GM11168 (cell line): ENCODE results near the gene NBEA.
"Not testable (repeated sequence)": the region's sequence is repeated elsewhere in the genome, so short reads cannot be mapped to it uniquely, and the experiment has no call there.

Source experiments
- in situ Hi-C: fragments of 300-500 bp; cut with MboI; formaldehyde crosslinking; loops from one replicate; pipeline ENCODE4 v1.12.0; 2022; ENCODE audit warnings: low sequenced_read_pairs; ENCODE audit not compliant: unreplicated experiment

Gene NBEA

DNA sequence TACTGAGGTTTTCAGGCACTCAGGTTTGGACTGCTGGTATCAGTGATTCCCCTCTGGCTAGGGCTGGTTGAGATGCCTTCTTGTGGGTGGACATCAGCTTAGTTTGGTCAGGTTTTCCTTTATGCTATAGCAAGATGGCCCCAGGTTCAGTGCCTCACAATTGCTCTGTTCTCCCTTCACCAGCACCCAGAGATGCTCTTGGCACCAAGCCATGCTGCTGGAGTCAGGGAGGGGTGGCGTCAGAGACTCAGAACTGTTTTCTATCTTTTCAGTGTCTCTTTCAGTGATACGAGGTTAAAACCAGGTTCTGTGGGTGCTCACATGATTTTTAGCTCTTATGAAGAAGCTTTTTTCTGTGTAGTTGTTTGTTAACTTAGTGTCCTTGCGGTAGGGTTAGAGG lies 96.9 kb downstream of the NBEA start:
- in situ Hi-C loops = no loop called here

GRCh38 chr13:35046587-35046986 lies 104.5 kb downstream of the NBEA start:
- in situ Hi-C loops = no loop called here

DNA sequence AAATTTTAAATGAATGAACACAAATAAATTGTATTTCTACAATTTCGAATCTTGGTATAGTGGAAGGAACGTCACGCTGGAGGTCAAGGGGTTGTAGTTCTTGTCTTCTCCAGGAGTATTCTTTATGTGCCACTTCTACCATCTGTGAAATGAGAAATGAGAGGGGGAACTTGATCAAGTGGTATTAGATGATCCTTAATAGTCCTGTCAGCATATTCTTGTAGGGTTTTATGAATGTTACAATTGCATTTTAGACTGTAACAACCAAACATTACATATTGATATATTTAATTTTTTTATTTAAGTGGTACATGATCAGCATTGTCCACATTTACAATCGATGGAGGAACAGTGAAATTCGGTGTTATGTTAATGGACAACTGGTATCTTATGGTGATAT lies 113.6 kb downstream of the NBEA start:
- in situ Hi-C loops = no loop called here

- in situ Hi-C loops = no loop called here
Measured at GRCh38 chr13:35057858-35058257, 115.8 kb downstream of the NBEA start.

DNA sequence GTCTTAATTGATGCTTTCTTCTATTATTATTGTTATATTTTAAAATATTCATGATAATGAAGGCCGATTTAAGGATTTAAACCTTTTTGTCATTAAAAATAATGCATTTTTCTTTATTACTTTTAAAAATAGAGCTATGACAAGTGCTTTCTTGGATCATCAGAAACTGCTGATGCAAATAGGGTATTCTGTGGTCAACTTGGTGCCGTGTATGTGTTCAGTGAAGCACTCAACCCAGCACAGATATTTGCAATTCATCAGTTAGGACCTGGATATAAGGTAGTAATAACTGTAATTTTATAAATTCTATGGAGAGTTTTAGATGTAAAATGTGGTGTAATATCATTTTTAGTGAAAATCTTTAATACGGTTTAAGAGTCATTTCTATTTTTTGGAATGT lies 116.5 kb downstream of the NBEA start:
- in situ Hi-C loops = not testable (repeated sequence)

DNA sequence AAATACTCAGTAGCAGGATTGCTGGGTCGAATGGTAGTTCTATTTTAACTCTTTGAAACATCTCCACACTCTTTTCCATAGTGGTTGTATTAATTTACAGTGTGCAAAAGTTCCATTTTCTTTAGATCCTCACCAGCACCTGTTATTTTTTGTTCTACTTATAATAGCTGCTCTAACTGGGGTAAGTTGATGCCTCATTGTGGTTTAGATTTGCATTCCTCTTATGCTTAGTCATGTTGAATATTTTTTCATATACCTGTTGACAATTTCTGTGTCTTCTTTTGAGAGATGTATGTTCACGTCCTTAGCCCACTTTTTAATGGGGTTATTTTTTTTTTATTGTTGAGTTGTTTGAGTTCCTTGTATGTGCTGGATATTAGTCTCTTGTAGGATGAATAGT lies 144.6 kb downstream of the NBEA start:
- in situ Hi-C loops = no loop called here

GRCh38 chr13:35092251-35092650 lies 150.2 kb downstream of the NBEA start:
- in situ Hi-C loops = no loop called here

DNA sequence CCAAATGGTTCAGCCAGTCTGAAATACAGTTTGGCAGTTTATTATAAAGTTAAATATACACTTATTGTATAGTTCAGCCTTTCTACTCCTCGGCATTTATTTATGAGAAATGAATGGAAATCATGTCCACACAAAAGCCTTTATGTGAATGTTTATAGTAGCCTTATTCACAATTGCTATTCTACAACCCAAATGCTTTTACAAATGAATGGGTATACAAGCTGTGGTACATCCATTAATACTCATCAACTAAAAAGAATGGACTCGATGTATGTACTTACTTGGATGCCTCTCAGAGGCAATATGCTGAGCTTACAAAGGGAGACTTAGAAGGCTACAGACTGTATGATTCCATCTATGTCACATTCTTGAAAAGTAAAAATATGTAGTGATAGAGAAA lies 150.7 kb downstream of the NBEA start:
- in situ Hi-C loops = no loop called here

DNA sequence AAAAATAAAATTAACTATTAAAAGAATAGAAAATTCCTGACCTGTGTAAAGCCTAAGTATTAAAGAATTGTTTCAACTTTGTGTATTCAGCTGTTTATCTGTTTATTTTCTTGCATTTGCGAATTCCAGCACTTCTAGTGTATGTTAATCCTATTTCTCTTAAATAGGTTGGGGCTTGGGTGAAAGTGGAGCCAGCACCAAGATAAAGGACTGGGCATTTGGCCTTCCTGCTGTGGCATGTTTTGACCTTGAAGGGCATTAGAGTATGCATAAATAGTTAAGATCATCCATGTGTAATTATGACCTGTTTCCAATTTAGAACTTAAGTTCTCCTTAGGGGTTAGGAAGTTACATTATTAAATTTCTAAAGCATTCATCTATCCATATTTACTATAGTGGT lies 151.3 kb downstream of the NBEA start:
- in situ Hi-C loops = no loop called here

GRCh38 chr13:35106771-35107170 lies 164.7 kb downstream of the NBEA start:
- in situ Hi-C loops = not testable (repeated sequence)

- in situ Hi-C loops = no loop called here
Measured at GRCh38 chr13:35107535-35107934, 165.5 kb downstream of the NBEA start.

- in situ Hi-C loops = not testable (repeated sequence)
Measured at GRCh38 chr13:35113612-35114011, 171.5 kb downstream of the NBEA start.

- in situ Hi-C loops = no loop called here
Measured at GRCh38 chr13:35127466-35127865, 185.4 kb downstream of the NBEA start.

GRCh38 chr13:35129500-35129899 lies 187.4 kb downstream of the NBEA start:
- in situ Hi-C loops = no loop called here

DNA sequence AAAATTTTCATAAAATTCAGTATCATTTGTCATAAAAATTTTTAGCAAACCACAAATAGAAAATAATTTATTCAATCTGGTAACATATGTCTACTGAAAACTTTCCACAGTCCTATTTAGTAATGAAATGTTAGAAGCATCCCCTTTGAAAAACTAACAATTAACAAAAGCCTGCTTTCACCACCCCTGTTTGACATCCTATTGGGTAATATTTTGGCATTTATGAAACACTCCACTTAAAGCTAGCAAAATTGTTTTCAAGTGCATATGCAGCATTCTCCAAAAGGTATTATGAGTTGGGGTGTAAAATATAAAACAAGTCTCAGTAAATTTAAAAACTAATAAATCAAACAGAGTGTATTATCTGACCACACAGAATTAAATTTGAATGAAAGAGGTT lies 189.4 kb downstream of the NBEA start:
- in situ Hi-C loops = no loop called here

- in situ Hi-C loops = no loop called here
Measured at GRCh38 chr13:35136585-35136984, 194.5 kb downstream of the NBEA start.

GRCh38 chr13:35139591-35139990 lies 197.5 kb downstream of the NBEA start:
- in situ Hi-C loops = no loop called here

GRCh38 chr13:35140321-35140720 lies 198.3 kb downstream of the NBEA start:
- in situ Hi-C loops = no loop called here

GRCh38 chr13:35140831-35141230 lies 198.8 kb downstream of the NBEA start:
- in situ Hi-C loops = no loop called here

DNA sequence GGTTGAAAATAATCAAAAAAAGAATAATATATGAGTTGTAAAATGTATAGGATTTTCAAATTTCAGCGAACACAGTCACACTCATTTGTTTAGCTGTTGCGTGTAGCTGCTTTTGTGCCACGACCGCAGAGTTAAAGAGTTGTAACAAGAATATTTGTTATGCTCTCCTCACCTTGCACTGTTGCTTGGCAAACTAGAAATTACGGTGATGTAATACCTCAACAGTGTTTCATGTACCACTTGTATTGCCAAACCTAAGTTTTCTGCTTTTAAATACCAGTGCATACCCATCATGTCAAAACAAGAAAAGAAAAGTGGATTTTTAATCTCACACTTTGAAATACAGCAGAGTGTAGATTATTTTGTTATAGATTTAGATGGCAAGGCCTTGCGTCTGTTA lies 201.1 kb downstream of the NBEA start:
- in situ Hi-C loops = no loop called here

DNA sequence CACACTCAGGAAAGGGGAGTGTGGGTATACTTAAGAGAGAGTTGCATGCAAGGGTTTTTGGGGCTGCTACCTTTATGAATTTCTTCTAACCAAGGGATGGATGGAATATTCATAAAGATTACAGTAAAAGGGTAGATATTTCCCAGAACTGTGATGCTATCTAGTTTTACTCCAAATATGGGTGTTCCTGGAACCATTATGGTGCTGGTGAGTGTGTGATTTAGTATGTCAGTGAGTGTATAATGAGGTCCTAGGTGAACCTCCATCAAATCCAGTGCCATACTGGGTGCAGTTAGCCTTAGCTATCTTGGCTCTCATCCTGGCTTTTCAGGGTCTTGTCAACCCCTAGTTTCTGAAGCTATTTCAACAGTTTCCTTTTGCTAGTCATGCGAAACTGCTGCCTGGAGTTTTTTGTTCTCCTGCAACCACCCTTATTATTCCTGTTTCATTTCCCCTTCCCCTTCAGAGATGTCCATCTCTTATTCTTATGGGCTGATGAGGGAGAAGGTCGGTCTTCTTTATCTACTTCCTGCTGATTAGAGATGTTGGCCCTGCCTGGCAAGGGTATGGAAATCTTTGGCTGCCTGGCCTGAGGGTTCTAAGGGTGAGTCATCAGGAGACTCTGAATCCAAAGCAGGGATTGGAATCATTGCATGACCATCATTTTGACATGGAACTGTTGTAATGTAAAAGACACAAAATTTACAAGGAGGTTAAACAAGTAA lies 202.3 kb downstream of the NBEA start:
- in situ Hi-C loops = no loop called here

DNA sequence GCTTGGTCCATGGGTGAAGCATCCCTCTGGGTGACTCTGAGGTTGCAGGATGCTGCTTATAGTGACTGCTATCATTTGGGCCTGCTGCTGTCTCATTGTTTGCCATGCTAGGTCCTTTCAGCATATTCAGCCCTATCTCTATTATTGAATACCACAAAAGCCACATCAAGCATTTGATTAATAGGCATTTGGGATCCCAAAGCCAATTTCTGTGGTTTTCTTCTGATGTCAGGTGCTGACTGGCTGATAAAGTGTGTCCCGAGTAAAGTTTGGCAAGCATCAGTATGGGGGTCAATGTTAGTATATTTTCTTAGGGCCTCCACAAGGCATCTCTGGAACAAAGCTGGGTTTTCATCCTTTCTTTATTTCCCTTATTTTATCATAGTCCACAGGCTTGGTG lies 204.6 kb downstream of the NBEA start:
- in situ Hi-C loops = no loop called here
